ENCODE data around the gene CDC42BPA. TPM values are rescaled to one million over a fixed set of nuclear protein-coding genes. Genes with fewer than 3 reads are reported as not detected.

Gene CDC42BPA
- total and polyA plus RNA-seq, 2 of the 13 experiments (the other 11 are each of a cell fraction or from before 2014, with no cell fraction given) = 6.5 to 16.0 TPM

DNA sequence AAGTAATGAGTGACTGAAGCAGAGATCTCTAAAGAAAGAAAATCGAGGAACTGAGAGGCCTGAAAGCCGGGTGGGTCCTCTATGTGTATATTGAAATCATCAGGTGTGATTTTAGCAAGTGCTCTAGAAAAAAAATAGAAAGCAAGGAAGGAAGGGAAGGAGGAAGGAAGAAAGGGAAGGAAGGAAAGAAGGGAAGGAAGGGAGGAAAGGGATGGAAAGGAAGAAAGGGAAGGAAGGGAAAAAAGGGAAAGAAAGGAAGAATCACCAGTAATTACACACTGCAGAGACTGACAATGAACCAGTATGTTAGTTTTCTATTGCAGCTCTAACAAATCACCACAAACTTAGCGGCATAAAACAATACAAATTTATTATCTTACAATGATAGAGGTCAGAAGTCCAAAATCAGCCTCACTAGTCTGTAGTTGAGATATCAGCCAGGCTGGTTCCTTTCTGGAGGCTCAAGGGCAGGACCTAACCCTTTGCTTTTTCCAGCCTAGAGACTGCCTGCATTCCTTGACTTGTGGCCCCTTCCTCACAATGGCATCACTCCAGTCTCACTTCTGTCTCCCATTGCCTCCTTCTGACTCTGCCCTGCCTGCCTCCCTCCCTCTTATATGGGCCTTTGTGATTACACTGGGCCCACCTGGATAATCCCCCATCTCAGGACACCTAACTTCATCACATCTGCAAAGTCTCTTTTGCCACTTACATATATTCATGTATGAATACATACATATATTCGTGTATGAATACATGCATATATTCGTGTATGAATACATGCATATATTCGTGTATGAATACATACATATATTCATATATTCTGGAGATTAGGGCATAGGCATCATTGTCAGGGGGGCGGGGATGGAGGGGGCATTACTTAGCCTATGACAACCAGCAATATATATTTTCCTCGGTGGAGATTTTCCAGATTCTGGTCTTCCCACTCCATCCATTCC, 47.5 kb upstream of the CDC42BPA start (continued):
- TF ChIP-seq ZNF230 (CRISPR knock-in tag; IDR thresholded peaks at IDR 0.05) = no peak
- TF ChIP-seq FOXO1 (CRISPR knock-in tag; IDR thresholded peaks at IDR 0.05) = no peak
- TF ChIP-seq ZBTB39 (CRISPR knock-in tag; IDR thresholded peaks at IDR 0.05) = no peak
- TF ChIP-seq BRD4 (CRISPR knock-in tag; IDR thresholded peaks at IDR 0.05) = no peak

DNA sequence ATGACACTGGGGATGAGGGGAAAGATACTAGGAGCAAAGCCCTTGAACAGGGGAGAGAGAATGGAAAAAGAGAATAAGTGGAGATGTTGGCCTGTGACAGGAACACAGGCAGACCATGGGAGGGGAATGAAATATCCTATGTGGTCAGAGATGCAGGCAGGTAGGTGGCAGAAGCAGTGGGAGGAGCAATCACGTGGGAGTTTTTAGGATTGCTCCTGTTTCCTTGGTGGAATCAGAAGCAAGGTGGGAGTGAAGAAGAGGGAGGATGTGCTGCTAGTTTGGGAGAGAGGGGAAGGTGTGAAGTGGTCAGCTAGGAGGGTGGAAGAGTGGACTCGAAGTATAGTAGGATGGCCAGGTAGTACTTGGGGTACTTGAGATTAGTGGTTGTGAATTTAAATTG, 46.4 kb upstream of the CDC42BPA start:
- BruUV-seq (replicated peaks) = no TSS peak
- FAIRE-seq = no peak
- POLR2A ChIA-PET = no interaction called here

More for the DNA sequence above, 46.4 kb upstream of the CDC42BPA start:
- TF ChIP-seq ZMAT3 (CRISPR knock-in tag; conservative IDR thresholded peaks at IDR 0.05) (no peak), ZNF367 (CRISPR knock-in tag; IDR thresholded peaks at IDR 0.05; ENCODE audit: borderline replicate concordance) (no peak), ZNF670 (CRISPR knock-in tag; IDR thresholded peaks at IDR 0.05; ENCODE audit: borderline replicate concordance) (no peak), ZNF576 (CRISPR knock-in tag; IDR thresholded peaks at IDR 0.05) (no peak), ZSCAN29 (CRISPR knock-in tag; conservative IDR thresholded peaks at IDR 0.05) (no peak), RAD21 (CRISPR knock-in tag; IDR thresholded peaks at IDR 0.05) (no peak), GMEB1 (CRISPR knock-in tag; IDR thresholded peaks at IDR 0.05; ENCODE audit: borderline replicate concordance) (no peak), NFIB (CRISPR knock-in tag; IDR thresholded peaks at IDR 0.05; ENCODE audit: borderline replicate concordance) (no peak)
- TF ChIP-seq, protein P1, sequence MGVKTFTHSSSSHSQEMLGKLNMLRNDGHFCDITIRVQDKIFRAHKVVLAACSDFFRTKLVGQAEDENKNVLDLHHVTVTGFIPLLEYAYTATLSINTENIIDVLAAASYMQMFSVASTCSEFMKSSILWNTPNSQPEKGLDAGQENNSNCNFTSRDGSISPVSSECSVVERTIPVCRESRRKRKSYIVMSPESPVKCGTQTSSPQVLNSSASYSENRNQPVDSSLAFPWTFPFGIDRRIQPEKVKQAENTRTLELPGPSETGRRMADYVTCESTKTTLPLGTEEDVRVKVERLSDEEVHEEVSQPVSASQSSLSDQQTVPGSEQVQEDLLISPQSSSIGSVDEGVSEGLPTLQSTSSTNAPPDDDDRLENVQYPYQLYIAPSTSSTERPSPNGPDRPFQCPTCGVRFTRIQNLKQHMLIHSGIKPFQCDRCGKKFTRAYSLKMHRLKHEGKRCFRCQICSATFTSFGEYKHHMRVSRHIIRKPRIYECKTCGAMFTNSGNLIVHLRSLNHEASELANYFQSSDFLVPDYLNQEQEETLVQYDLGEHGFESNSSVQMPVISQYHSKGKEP (CRISPR knock-in tag; IDR thresholded peaks at IDR 0.05) = no peak
- WGBS (ENCODE audit: low lambda C conversion rate) = 1% methylated on average over 2 of the region's 2 CpGs
- H3K4me3 ChIP-seq (replicated peaks in 1 of 3; ENCODE audit: insufficient read depth in 1 of 3, low read depth in 2 of 3, low read length in 3 of 3) = no peak overlapping the region
- DNase-seq (ENCODE audit: low spot score) = no peak
- in situ Hi-C loops (cut with HindIII; ENCODE audit: extremely low pct_ligation_motif_present, low pct_unique_long_range_greater_than_20kb) = no loop called here
- ATAC-seq = no peak
- no peaks in the 10 kb centered on the region for H4K20me1 ChIP-seq (ENCODE audit: insufficient read depth, low read length)
- CTCF ChIA-PET (ENCODE audit: low intra/inter-chr PET ratio, low total read pairs) = no interaction called here
- H3K4me1 ChIP-seq (ENCODE audit: insufficient read depth, low read length) = no peaks in the 10 kb centered on the region
- no peak overlapping the region for H2AFZ ChIP-seq (ENCODE audit: low read length)
- no peaks in the 10 kb centered on the region for H3K79me2 ChIP-seq (ENCODE audit: insufficient read depth, low read length)
- H3K27ac ChIP-seq (ENCODE audit: extremely low read length, insufficient read depth, low read length) = no peak overlapping the region
- H3K9me3 ChIP-seq (ENCODE audit: low read length) = no peaks in the 10 kb centered on the region
- no peak overlapping the region for H3K4me2 ChIP-seq (ENCODE audit: low read depth, low read length)
- H3K27me3 ChIP-seq (ENCODE audit: control insufficient read depth in 1 of 2, insufficient read depth in 2 of 2, low read length in 2 of 2) = peaks cover 0 to 15% of the 10 kb centered on the region in 2 experiments; a peak in 2 of 5 replicates
- no peak overlapping the region for H3K9ac ChIP-seq (ENCODE audit: insufficient read depth, low read depth, low read length)
- intact Hi-C loops (cut with micrococcal nuclease; ENCODE audit: unreplicated experiment) = no loop called here
- no peaks in the 10 kb centered on the region for H3K36me3 ChIP-seq (replicated peaks in 1 of 2; ENCODE audit: control insufficient read depth in 1 of 2, insufficient read depth in 2 of 2, low read length in 2 of 2)
